NT2/D1 (cell line): ENCODE results near the gene MBOAT2.

Source experiments
- DNase-seq: peaks from one replicate; pipeline ENCODE4 v3.0.0-alpha.2; 2011; ENCODE audit warnings: low read depth, low spot score
- H3K27me3 ChIP-seq: 2 replicates; pipeline ENCODE4 v1.6.0; 2011; ENCODE audit warnings: mild to moderate bottlenecking; ENCODE audit not compliant: insufficient read length, insufficient read depth
- H3K36me3 ChIP-seq: 2 replicates; pipeline ENCODE4 v1.6.1; 2011; ENCODE audit warnings: mild to moderate bottlenecking, low read length, mixed read lengths; ENCODE audit not compliant: insufficient read depth, insufficient read length
- H3K4me1 ChIP-seq: 2 replicates; pipeline ENCODE4 v1.5.1; 2011; ENCODE audit not compliant: insufficient read depth, insufficient read length
- H3K4me3 ChIP-seq: 2 replicates; pipeline ENCODE4 v1.5.1; 2011; ENCODE audit warnings: low read depth; ENCODE audit not compliant: insufficient read length
- H3K9ac ChIP-seq: 2 replicates; pipeline ENCODE4 v1.6.0; 2011; ENCODE audit warnings: low read depth; ENCODE audit not compliant: insufficient read length
- H3K9me3 ChIP-seq: 2 replicates; pipeline ENCODE4 v1.5.1; 2011; ENCODE audit warnings: mild to moderate bottlenecking, low read length; ENCODE audit not compliant: insufficient read depth
- SUZ12 ChIP-seq: IDR thresholded peaks from 2 replicates; pipeline ENCODE4 v1.6.1; 2011; ENCODE audit not compliant: insufficient read length, insufficient read depth; ENCODE audit errors: extremely low read depth
- YY1 ChIP-seq: IDR thresholded peaks from 2 replicates; pipeline ENCODE4 v1.6.1; 2011; ENCODE audit not compliant: insufficient read length, insufficient read depth
- ZNF274 ChIP-seq: IDR thresholded peaks from 2 replicates; pipeline ENCODE4 v1.6.1; 2011; ENCODE audit warnings: mild to moderate bottlenecking, low read depth, low read length

MBOAT2 gene

DNA sequence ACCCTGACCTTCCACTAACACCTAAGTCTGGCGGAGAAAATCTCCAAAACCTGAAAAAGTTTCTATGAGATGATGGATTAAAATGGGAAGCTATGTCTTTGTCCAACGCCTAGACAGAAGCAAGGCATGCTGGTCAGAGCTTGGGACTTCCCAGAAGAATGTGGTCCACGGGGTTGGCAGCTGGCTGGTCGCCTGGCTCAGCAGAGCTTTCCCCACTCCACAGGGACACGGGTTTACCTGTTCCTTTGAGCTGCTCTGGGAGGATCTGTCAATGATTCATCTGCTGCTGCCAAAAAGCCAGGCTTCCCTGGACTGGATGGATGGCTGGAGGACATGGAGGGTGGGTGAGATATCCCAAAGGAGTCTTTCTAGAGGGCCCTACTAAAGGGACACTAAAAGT, 10.8 kb downstream of the MBOAT2 start:
- no peak for DNase-seq
- peaks cover 3% of the 10 kb centered on the region for H3K36me3 ChIP-seq
- TF ChIP-seq ZNF274 (no peak), YY1 (no peak), SUZ12 (no peak)
- H3K4me3 ChIP-seq = no peak overlapping the region
- no peaks in the 10 kb centered on the region for H3K9me3 ChIP-seq
- no peak overlapping the region for H3K9ac ChIP-seq
- no peaks in the 10 kb centered on the region for H3K27me3 ChIP-seq
- H3K4me1 ChIP-seq = peaks cover 4% of the 10 kb centered on the region

DNA sequence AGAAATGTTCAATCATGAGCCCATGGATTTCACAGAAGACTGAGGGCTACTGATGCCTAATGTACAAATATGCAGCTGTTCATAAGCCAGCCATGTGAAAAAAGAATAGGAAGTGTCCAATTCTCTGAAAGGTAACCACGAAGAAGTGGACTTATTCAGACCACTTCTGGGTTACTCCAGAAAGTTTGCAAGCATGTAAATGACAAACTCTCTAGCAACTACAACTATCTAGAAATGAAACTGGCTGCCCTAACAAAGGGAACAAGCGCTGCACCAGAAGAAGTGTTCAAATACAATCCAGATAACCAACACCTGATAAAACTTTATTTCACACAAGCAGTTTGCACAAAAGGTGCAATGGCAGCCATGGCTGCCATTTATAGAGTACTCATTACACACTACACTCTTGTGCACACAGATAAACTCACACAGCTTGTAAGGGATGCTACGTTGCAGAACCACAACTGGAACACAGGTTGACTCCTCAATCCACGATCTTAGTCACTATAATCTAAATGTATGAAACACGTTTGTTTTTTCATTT, 13.9 kb downstream of the MBOAT2 start:
- DNase-seq = no peak

DNA sequence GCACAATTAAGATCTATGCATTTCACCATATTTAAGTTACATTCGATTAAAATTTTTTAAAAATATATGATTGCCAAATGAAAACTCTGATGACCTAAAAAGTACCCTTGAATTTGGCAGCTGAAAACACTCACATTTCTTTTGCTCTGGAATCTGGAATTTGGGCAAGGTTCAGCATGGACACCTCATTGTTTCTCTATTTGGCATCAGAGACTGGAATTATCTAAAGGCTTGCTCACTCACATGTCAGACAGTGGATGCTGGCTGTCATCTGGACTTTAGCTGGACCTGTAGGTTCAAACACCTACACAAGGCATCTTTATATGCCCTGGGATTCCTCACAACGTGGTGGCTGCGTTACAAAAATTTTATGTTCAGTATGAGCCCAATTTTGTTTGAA, 16.1 kb downstream of the MBOAT2 start:
- TF ChIP-seq YY1 = no peak

More for the DNA sequence above, 13.9 kb downstream of the MBOAT2 start:
- no peak overlapping the region for H3K4me3 ChIP-seq
- peaks cover 3% of the 10 kb centered on the region for H3K36me3 ChIP-seq
- H3K27me3 ChIP-seq = no peaks in the 10 kb centered on the region
- peaks cover 4% of the 10 kb centered on the region for H3K4me1 ChIP-seq
- no peak overlapping the region for H3K9ac ChIP-seq
- H3K9me3 ChIP-seq = no peaks in the 10 kb centered on the region
- TF ChIP-seq ZNF274 = no peak
- no peak for TF ChIP-seq YY1
- TF ChIP-seq SUZ12 = no peak

DNA sequence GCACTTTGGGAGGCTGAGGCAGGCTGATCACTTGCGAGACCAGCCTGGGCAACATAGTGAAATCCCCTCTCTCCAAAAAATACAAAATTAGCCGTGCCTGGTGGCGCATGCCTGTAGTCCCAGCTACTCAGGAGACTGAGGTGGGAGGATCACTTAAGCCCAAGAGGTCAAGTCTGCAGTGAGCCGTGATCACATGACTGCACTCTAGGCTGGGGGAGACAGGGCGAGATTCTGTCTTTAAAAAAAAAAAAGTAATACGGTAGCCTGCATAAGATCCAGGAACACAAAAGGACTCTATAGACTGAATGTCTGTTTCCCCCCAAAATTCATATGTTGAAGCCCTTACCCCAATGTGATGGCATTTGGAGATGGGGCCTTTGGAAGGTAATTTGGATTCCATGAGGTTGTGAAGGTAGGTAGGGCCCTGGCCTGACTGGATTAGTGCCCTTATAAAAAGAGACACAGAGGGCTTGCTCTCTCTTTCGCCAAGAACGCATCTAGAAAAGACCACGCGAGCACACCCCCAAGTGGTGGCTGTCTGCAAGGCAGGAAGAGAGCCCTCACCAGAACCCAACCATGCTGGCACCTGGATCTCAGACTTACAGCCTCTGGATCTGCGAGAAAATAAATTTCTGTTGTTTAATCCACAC, 17.0 kb downstream of the MBOAT2 start:
- H3K4me1 ChIP-seq = no peaks in the 10 kb centered on the region
- TF ChIP-seq YY1 = no peak
- TF ChIP-seq SUZ12 = no peak
- no peak for TF ChIP-seq ZNF274
- H3K27me3 ChIP-seq = no peaks in the 10 kb centered on the region
- no peak for DNase-seq
- H3K9me3 ChIP-seq = no peaks in the 10 kb centered on the region
- H3K4me3 ChIP-seq = no peak overlapping the region
- H3K36me3 ChIP-seq = no peaks in the 10 kb centered on the region
- no peak overlapping the region for H3K9ac ChIP-seq

More for the DNA sequence above, 16.1 kb downstream of the MBOAT2 start:
- no peak overlapping the region for H3K4me3 ChIP-seq
- no peaks in the 10 kb centered on the region for H3K27me3 ChIP-seq
- DNase-seq = no peak
- H3K9ac ChIP-seq = no peak overlapping the region
- no peaks in the 10 kb centered on the region for H3K4me1 ChIP-seq
- H3K9me3 ChIP-seq = no peaks in the 10 kb centered on the region
- no peaks in the 10 kb centered on the region for H3K36me3 ChIP-seq

DNA sequence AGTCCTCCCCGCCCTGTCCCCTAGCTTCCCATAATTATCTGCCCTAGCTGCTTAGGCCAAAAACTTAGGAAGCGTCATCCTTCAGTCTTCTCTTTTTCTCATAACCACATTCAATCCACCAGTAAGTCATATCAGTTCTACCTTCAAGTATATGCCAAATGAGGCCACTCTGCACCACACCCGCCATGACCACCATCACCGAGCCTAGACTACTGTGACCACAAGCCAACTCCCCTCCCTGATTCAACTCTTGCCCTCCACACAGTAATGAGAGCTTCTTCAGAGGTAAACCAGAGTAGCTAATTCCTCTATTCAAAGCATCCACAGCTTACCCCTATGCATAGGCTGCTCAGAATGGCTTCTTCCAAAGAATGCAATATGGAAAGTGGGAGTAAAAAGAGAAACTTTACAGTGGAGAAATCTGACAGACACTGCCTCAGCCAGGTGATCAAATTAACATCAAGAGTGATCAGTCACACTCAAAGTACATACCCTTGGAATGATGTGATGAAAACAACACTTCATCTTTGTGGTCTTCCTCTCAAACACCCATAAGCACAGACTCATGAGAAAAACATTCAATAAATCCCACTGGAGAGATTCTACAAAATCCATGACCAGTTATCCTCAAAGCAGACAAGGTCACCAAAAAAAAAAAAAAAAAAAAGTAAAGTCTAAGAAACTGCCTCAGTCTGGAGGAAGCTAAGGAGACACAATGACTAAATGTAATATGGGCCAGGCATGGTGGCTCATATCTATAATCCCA, 17.7 kb downstream of the MBOAT2 start:
- Histone ChIP-seq H3K36me3 (no peaks in the 10 kb centered on the region), H3K4me3 (no peak overlapping the region), H3K9ac (no peak overlapping the region), H3K27me3 (no peaks in the 10 kb centered on the region), H3K9me3 (no peaks in the 10 kb centered on the region), H3K4me1 (no peaks in the 10 kb centered on the region)
- TF ChIP-seq ZNF274 (no peak), SUZ12 (no peak), YY1 (no peak)
- DNase-seq = no peak

DNA sequence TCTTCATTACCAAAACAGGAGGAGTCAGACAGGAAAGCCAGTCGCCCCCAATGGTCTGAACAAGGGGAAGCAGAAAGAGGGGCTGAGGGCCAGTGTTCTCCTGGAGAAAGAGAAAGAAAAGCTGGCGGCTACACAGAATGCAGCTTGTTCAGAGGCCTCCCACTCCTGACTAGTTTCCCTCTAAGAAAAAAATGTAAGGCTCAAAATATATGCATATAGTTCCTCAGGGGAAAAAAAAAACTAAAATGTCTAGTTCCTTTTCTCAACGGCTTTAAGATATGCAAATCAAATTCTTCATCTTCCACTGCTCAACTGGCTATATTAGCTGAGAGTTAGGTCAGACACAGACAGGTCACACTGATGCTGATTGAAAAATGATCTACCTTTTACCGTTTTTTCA, 18.6 kb downstream of the MBOAT2 start:
- Histone ChIP-seq H3K9me3 (no peaks in the 10 kb centered on the region), H3K4me1 (no peaks in the 10 kb centered on the region), H3K36me3 (no peaks in the 10 kb centered on the region), H3K27me3 (no peaks in the 10 kb centered on the region), H3K4me3 (no peak overlapping the region), H3K9ac (no peak overlapping the region)
- no peak for DNase-seq
- TF ChIP-seq SUZ12 (no peak), ZNF274 (no peak), YY1 (no peak)

DNA sequence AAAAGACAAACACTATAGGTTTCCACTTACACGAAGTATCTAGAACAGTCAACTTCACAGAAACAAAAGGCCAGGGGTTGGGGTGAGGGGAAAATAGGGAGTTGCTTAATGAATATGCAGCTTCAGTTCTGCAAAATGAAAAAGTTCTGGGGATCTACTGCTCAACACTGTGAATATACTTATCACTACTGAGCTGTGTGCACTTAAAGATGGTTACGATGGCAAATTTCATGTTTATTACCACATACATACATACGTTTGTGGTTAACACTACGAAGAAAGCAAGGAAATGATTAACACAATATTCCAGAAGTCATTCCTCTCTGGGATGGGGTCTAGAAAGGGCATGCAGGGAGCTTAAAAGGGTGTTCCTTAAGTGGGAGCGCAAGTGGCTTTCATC, 19.3 kb downstream of the MBOAT2 start:
- H3K36me3 ChIP-seq = no peaks in the 10 kb centered on the region
- no peak for TF ChIP-seq ZNF274
- TF ChIP-seq SUZ12 = no peak
- no peak for TF ChIP-seq YY1
- H3K4me1 ChIP-seq = no peaks in the 10 kb centered on the region
- H3K9me3 ChIP-seq = no peaks in the 10 kb centered on the region
- DNase-seq = no peak
- H3K27me3 ChIP-seq = no peaks in the 10 kb centered on the region
- no peak overlapping the region for H3K4me3 ChIP-seq
- H3K9ac ChIP-seq = no peak overlapping the region
